ENCODE measurements around the gene NOS1AP.

Gene NOS1AP

DNA sequence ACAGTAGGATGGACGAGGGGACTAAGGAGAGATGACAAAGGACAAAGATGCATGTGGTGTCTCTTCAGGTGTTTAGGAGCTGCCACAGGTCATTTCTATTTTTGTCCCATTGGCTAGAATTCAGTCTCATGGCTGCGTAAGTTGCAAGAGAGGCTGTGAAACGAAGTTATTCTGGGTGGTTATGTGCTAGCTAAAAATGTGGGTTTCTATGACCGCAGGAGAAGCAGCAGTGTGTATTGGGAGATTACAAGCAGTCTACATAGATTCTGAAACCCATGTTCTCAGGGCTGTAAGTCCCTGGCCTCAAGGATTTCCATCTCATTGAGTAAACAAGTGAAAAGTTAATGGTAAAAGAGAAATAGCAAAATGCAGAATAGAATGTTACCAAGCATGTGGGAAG, 196.5 kb downstream of the NOS1AP start:
- no peak for DNase-seq

DNA sequence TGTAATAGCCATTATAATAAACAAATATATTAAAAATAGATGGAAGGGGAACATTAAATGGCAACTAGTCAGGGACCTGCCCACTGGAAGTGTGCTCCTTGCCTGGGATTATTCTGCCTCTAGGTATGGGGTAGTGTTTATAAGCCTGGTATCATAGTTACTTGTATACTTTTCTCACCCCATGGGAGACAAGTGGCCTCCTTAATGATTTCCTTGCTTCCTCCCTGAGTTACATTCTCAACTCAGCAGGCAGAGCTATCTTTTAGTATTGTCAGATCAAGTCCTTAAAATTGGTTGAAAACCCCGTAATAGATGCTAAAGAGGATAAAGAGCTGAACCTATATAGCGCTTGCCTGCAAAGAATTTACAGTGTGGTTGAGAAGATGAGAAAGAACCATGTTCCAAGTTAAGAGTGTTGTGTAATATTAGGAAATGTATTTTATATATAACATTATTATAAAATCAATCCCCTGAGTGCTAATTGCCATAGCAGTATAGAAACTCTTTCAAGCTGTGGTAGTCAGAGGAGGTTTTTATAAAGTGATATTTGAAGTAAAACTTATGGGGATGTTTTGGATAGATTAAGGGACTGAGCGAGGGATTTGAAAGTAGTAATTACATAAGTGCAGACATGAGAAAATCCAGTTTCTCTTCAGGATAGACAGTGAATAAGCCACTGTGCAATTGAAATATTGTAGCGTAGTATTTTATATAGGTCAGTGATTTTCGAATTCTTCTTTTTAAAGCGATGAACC, 200.7 kb downstream of the NOS1AP start:
- no peak for DNase-seq

DNA sequence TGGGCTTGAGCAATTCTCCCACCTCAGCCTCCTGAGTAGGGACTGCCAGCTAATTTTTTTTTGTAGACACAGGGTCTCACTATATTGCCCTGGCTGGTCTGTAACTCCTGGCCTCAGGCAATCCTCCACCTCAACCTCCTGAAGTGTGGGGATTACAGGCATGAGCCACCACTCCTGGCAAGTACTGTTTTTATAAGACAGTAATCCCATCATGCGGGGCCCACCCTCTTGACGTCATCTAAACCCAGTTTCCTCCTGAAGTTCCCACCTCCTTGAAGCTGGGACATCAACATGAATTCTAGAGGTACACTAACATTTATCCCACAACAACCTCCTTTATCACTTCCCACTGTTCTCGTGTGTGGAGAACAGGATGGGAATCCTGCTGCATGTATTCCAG, 202.5 kb downstream of the NOS1AP start:
- DNase-seq: no peak

DNA sequence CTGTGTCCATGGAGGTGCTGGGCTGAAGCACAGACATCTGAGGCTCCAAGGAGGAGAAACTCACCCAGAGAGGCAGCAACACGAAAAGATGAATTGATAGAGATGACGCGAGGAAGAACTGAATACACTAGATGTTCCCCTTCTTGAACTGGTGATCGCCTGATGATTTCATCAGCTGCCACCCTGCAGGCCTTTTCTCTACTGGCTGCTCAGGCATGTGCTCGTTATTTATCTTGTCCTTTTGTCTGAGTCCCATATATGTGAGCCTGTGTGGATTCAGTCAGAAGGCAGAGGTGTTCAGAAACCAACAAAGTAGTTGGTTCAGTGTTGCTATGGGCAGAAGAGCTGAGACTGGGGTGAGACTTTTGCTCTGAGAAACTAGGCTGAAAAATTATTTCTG, 202.9 kb downstream of the NOS1AP start:
- no peak for DNase-seq

DNA sequence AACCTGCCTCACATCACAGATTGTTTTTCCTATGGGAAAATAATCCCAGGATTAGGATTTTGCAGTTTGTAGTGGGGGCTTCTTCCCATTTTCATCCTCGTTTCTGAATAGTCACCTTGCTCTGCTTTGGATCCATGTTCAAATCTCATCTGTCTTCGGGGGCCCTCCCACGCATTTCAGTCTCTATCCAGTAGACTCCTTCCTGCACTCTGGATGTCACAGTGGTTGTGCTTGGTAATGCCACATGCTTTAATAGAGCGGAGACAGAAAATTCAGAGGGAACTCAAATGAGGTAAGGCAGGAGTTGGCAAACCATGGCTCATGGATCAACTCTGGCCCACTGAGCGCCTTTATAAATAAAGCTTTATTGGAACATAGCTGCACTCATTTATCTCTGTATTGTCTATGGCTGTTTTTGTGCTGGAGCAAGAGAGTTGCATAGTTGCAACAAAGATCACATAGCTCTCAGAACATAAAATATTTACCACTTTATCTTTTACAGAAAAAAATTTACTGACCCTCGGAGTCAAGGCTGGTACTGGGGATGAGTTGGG, 206.2 kb downstream of the NOS1AP start:
- DNase-seq: no peak

DNA sequence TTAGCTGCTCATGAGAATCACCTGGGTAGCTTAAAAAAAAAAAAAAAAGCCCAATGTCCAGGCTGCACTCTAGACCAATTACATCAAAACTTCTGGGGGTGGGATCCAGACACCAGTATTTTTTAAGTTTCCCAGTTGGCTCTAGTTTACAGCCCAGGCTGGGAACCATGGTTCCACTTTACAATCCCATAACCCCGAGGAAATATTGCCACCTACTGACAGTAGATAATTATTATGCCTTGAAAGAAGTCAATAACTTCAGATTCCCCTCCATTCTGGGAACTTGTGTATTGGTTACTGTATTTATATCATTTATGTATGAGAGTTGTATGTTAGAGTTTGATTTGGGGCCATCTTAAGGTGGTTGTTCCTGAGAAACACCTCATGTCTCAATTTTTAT, 207.0 kb downstream of the NOS1AP start:
- no peak for DNase-seq

DNA sequence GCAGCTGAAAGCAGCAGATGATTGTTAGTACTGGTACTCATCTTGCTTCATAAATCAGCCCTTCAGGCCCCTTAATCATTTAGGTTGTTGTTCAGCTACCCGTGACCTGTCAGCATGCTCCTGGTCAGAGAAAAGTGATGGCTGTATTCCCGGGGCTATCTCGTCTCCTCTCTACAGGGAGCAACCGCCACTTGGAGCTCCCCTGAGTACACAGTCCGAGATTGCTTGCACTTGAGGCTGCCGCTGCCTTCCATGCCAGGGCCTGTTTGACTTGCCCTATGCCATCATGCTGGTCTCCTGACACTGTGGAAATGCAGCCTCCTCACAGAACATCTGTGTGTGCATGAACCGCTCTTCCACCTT, 209.6 kb downstream of the NOS1AP start:
- no peak for DNase-seq

DNA sequence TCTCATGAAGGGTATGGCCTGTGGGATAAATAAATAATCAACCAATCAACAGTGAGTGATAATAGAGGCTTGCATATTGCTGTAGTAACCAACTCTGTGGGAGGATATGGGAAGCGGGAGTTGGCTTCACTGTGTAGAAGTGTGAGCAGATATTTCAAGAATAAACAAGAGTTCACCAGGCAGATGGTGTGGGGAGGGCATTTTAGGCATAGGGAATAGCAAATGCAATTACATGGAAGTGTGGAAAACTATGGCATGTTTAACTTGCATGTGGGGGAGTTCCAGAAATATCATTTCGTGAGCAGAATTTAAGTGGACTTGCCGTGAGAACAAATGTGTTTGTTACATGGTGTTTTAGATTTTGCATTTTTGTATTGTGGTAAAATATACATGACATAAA, 211.9 kb downstream of the NOS1AP start:
- no peak for DNase-seq

DNA sequence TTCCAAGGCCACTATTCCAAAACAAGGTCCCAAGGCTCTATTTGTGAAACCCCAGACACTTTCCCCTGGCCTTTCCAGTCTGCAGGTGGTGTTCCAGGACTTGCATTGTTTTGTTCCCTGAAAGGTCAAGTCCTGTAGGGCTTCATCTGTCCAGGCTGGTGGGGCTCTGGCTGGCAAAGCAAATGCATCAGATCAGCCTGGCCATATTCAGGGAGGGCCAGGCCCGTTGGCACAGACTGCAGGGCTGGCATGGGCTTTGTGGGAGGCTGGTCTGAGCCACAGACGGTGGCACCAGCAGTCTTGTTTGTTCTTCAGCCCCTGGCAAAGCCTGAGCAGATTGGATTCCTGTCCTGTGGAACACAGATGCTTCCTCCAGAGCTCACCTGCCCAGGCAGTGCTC, 214.2 kb downstream of the NOS1AP start:
- DNase-seq: no peak

DNA sequence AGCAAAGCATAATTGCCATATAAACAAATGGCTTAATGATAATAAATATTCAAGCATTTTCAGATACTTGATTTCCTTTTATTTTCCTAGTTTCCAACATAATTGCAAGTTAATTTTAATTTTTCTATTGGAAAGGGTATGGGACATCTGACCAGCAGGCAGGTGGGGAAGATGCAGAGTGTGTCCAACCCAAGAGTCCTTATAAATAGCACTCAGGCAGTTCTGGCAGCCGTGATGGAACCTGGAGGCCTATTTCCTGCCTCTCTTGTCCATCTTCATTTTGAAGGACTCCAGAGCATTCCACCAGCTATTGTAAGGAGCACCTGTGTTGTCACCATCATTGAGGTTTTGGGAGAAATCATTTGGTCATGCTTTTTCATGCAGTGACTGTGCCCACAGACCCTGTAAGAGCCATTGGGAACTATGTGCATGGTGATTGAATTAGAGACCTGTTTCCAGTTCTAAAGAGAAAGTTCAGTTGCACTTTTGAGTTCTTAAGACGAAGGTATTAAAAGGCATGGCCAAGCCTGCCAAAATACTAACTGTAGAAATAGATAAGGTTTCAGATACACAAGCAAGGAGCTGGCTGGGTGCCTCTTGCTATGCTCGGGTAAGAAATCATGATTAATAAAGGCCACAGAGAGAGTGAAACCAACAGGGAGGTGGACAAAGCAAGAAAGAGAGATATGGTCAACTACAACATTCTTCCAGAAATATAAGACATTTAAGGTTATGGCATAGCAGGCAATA, 214.9 kb downstream of the NOS1AP start:
- DNase-seq: no peak

DNA sequence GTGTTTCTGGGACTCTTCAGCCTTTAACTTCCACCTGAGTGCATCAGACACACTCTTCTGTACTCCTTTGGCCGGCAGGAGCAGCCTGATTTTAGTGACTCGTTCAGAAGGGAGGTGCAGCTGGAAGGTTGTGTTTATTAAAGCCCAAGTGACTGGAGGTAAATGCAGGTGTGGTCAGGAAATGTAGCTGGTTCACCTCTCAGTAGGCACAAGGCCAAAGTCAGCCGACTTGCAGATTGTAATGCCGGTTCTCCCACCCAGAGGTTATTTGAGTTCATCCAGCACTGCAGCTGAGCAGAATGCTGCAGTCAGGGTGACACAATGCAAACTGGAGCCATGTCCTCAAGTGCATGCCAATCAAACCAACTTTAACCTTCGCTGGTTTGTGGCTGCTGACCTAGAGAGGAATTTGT, 215.7 kb downstream of the NOS1AP start:
- DNase-seq: no peak

DNA sequence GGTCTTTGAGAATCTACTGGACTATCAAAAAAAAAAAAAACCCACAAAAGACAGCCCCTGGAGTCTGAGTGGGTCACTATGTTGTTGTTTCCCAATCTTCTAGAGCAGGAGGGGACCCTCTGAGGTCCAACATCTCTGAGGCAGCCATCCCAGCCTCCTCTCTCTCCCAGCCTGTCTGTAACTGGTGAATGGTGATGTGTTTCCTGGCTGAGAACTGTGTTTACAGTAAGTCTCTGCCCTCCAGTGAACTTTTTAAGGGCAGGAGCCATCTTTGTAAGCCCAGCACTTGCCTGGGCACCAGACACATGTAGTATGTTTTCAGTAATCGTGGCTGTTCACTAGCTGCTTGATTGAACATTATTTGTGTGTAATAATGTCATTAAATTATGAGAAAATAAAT, 221.5 kb downstream of the NOS1AP start:
- no peak for DNase-seq

DNA sequence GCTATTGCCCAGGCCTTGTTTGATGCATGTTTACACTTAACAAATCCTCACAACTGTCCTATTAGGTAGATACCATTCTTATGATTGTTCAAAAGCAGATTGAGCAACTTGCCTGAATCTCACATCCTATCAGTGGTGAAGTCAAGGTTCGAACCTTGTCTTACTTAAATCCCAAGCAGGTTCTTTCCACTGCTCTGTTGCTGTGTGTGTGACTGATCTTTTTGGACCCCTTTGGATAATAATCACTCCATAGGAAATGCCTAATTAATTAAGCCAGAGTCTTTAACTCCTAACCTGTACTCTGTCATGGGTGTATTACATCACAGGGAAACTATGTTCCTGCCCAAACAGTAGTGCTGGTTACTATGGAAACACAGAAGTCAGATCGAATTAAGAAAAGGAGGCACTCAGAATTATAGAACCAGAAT, 222.9 kb downstream of the NOS1AP start:
- no peak for DNase-seq

DNA sequence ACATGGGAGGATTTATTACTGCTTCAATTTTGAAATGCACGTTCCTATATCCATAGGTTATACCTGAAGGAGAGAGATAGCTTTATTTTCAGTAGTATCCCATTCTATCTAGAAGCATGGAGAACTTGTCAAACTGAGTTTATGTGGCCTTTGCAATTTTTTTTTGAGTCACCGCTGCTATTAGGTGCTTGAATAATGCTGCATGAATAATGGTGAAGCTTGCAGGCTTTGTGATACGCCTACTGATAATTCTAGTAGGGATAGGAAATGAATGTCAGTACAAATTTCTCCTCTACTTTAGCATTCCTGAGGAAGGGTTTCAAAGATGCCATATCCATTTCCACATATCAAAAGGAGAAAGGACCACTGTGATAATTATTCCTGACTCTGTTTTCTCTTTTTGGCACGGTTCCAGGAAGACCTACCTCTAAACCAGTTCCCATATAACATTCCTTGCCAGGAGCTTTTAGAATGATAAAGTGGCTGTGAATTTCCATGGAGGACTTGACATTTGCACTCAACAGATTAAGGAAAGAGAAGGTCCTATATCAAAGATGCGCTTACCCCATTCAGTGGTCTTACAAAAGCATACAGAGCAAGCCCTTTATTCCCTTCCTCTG, 223.7 kb downstream of the NOS1AP start:
- DNase-seq: no peak

DNA sequence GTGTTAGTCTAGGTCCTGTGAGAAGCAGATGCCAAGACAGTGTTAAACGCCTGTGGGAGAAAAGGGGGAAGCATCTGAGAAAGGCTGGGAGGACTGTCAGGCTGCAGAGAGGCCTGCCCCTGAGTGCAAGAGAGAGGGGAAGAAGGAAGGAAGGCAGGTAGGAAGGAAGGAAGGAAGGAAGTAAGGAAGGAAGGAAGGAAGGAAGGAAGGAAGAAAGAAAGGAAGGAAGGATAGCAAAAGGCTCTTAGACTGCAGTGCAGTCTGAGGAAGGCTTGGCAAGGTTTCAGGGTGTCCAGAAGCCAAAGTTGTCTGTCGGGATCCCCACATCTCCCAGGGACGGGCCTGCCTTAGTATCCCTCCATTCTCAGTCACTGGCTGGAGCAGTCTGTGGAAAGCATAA, 224.5 kb downstream of the NOS1AP start:
- no peak for DNase-seq

DNA sequence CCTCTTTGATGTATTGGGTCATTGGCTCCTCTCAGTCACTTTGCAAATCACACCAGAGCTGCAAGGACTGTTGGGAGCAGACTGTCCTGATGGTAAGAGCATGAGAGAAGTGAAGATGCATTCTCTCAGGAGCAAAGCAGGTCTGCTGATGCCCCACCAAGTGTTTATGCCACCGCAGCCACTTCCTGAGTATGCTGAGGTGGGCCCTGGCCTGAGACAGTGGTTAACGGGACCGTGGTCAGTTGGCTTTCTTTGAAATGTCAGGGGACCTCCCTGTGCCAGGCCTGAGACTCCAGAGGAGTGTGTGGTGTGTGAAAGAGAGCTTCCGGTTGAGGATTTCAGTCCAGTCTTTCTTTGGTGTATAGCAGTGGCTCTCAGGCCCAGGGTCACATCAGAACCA, 227.7 kb downstream of the NOS1AP start:
- DNase-seq: no peak

DNA sequence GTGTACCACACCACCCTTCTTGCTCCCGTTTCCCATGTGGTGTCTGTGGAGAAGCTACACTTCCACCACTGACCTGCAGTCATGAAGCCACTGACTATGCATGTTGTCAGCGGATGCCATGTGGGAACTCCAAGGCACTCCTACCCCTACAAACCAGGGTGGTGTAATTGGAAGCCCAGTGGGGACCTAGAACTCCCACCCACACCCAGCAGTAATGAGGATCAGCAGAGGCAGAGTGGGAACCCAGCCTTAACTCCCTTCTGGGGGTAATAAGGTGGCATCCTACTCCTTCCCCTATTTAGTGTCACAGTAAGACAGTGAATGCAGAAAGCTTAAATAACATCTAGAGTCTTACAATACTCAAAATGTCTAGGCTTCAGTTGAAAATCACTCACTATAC, 228.8 kb downstream of the NOS1AP start:
- DNase-seq: no peak

DNA sequence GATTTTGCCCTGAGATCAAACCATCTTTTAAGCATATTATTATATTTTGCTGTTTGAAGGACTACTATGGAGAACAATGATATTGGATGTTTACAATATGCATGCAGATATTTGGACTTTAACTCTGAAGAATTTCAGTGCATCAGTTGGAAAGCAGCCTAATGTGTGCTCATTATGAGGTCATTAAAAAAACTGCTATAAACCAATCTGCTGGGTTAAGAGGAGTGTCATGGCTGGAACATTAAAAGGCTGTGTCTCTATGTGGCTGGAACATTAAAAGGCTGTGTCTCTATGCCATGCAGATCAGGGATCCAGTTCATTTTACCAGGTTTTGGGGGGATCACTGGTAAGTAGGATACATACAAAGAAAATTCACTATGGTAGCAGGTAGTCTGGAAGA, 229.5 kb downstream of the NOS1AP start:
- DNase-seq: no peak

DNA sequence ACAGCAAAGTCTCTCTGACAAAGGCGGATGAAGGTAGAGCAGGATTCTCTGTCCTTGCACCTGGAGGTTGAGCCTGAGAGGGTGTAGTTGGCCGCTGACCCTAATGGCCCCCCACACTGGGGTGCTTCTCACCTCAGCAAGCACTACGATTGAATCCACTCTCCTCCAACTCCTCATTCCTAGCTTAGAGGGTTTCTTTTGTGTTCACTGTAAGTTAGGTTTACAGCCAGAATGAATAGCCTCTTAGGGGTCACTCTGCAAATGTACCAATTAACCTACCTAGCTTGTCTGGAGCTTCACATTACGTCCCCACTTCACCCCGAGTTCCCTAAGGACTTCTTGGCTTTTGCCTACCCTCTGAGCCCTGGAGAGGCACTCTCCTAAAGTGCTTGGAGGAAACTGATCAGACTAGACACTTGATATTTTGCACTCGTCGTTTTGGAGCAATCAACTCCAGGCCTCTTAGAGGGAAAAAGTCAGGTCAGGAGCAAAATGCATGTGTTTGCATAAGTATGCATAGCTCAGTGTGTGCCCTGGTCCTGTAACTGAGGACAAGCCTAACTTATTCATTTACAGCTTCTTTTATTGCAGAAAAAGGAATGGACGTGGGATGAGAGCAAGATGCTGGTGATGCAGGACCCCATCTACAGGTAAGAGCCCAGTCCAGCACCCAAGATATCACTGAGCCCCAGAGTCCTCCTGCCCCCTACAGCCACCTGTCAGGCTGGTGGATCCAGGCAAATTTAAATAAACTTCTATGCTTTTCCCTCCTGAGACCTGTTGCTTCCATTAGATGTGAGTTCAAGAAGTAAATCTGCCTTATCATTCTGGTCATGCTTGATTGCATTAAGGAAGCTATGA, 230.8 kb downstream of the NOS1AP start:
- no peak for DNase-seq

DNA sequence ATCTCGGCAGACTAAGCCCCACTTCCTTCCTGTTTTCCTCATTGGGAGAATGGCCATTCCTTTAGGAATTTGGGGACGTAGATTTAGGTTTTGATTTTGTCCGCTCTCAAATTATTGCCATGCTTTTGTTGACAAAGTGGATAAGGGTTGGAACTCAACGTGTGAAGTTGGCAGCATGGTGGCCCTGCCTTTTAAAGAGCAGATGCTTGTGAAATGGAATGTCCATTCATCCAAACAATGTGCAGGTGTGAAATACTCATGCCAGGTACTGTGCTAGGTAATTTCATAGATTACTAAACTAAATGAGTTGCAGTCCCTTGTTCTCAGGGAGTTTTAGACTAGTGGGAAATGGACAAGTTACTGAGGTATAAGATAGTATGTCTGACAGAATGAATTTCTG, 232.2 kb downstream of the NOS1AP start:
- no peak for DNase-seq

DNA sequence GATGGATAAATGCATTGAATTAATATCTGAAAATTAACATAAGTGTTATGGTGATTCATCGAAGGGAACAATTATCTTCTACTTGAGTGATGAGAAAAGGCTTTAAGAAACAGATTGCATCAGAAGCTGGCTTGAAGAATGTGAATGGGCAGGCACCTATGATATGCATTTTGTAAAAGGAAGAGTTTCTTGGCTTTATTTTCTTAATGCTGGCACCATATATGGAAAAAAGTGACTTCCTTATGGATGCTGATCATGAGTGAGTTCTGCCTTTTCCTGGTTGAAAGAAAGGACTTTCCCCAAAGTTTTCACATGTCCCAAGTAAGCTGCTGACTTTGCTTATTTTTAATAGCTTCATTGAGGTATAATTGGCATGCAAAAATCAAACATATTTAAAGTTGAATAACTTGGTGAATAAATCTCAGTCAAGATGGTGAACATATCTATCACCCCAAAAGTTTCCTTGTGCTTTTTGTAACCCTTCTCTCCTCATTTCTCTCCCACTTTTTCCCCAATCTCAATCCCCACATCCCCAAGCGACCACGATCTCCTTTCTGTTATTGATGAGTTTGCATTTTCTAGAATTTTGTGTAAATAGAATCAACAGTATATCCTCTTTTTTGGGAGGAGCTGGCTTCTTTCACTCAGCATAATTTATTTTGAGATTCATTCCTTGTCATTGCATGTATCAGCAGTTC, 233.0 kb downstream of the NOS1AP start:
- no peak for DNase-seq

DNA sequence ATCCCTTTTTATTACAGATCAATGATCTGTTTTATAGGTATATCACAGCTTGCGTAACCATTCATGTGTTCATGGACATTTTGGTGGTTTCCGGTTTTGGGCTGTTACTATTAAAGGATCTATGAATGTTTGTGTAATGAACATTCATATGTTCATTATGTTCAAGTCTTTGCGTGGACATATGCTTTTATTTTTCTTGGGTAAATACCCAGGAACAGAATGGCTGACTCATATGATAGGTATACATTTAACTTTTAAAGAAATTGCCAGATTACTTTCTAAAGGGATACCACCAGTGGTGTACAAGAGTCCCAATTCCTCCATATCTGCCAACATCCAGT, 233.5 kb downstream of the NOS1AP start:
- no peak for DNase-seq

DNA sequence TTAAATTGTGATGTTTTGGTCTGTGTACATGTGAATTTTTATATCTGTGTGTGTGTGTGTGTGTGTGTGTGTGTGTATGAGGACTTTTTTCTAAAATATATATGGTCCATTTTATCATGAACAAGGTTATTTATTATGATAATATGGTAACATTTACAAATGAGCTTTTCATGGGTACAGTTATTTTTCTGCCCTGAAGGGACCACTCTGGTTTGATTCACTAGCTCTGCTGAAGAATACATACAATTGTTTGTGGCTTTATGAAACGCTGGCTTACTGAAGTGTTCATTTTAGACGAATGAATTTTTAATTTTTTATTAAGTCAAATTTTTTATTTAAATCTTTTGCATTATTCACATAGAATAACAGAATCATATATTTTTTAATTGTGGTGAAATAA, 235.2 kb downstream of the NOS1AP start:
- no peak for DNase-seq

Data from activated CD8-positive, alpha-beta memory T cell treated with anti-CD3 and anti-CD28 coated beads, Interleukin-2, amount 50 U/mL, for 4 hours (primary cell).